B cell (primary cell): ENCODE data around the gene TPO. TPM values are rescaled to one million over a fixed set of nuclear protein-coding genes. Genes with fewer than 3 reads are reported as not detected.

Experiments
- ATAC-seq: fragments of 200-7000 bp; cut with Tn5 transposase; one replicate; pipeline ENCODE4 v1.10.0; 2021; ENCODE audit warnings: low read depth, mild to moderate bottlenecking, moderate number of reproducible peaks, moderate library complexity
- CTCF ChIA-PET: fragments of 350-600 bp; sonication (Branson Sonifier 250); formaldehyde crosslinking; loops from one replicate; lab custom pipeline; 2021; ENCODE audit warnings: antibody characterized with exemption, inconsistent platforms; lab: Charles Lee
- POLR2A ChIA-PET: fragments of 350-600 bp; sonication (Branson Sonifier 250); formaldehyde crosslinking; loops from one replicate; lab custom pipeline; 2021; ENCODE audit warnings: antibody characterized with exemption; lab: Charles Lee
- DNase-seq: peaks from one replicate; pipeline ENCODE4 v3.0.0; 2013
- H2AFZ ChIP-seq: 2 replicates; pipeline ENCODE4 v1.6.1; 2012; ENCODE audit warnings: mild to moderate bottlenecking, low read depth, low read length; ENCODE audit not compliant: insufficient read depth, poor library complexity, severe bottlenecking
- H3K27ac ChIP-seq, 2 donors: 1 replicate in 1 of 2; 2 replicates in 1 of 2; pipeline ENCODE4 v1.5.1; 2012 to 2013; ENCODE audit warnings: low read length in 2 of 2, mild to moderate bottlenecking in 2 of 2, moderate library complexity in 1 of 2
- H3K27me3 ChIP-seq, 4 experiments: fragments of 200-600 bp in 1 of 4; sonication (generic) in 1 of 4; replicated peaks in 1 of 4; 1 replicate in 2 of 4; 2 replicates in 2 of 4; pipeline versions ENCODE4 v1.6.1 to v1.7.0; 2013 to 2016; ENCODE audit warnings: low read length in 3 of 4, mild to moderate bottlenecking in 2 of 4, mixed read lengths in 1 of 4, moderate library complexity in 1 of 4; ENCODE audit not compliant: insufficient read depth in 4 of 4, control insufficient read depth in 3 of 4; ENCODE audit errors: control extremely low read depth in 1 of 4
- H3K36me3 ChIP-seq, 2 experiments: replicated peaks in 1 of 2; 1 replicate in 1 of 2; 2 replicates in 1 of 2; pipeline versions ENCODE4 v1.6.1 to v1.7.1; 2013; ENCODE audit warnings: low read length in 1 of 2; ENCODE audit not compliant: insufficient read depth in 2 of 2, control insufficient read depth in 1 of 2; ENCODE audit errors: control extremely low read depth in 1 of 2, extremely low read depth in 1 of 2
- H3K4me1 ChIP-seq, 2 donors: fragments of 200-600 bp in 1 of 2; sonication (generic) in 1 of 2; 1 replicate in 1 of 2; 2 replicates in 1 of 2; pipeline versions ENCODE4 v1.5.1 to v1.6.1; 2013 to 2017; ENCODE audit warnings: low read length in 2 of 2; ENCODE audit not compliant: control insufficient read depth in 2 of 2, insufficient read depth in 2 of 2
- H3K4me2 ChIP-seq: replicated peaks from 2 replicates; pipeline ENCODE3; 2012; ENCODE audit warnings: mild to moderate bottlenecking, low read depth, low read length; ENCODE audit not compliant: poor library complexity, severe bottlenecking
- H3K4me3 ChIP-seq, 5 experiments: fragments of 200-600 bp in 1 of 5; sonication (generic) in 1 of 5; 1 replicate in 3 of 5; 2 replicates in 2 of 5; pipeline versions ENCODE4 v1.5.1 to v1.7.0; 2011 to 2016; ENCODE audit warnings: low read length in 4 of 5, mild to moderate bottlenecking in 4 of 5, low read depth in 2 of 5, control low read depth in 1 of 5, moderate library complexity in 1 of 5; ENCODE audit not compliant: insufficient read depth in 1 of 5; ENCODE audit errors: control extremely low read depth in 1 of 5, extremely low read depth in 1 of 5
- H3K79me2 ChIP-seq: fragments of 200-600 bp; sonication (generic); one replicate; pipeline ENCODE4 v1.6.0; 2016; ENCODE audit warnings: low read length; ENCODE audit not compliant: control insufficient read depth, insufficient read depth
- H3K9ac ChIP-seq: fragments of 200-600 bp; sonication (generic); 2 replicates; pipeline ENCODE4 v1.6.1; 2017; ENCODE audit warnings: mild to moderate bottlenecking, low read length, moderate library complexity
- H3K9me3 ChIP-seq, 3 donors: one replicate each; pipeline versions ENCODE4 v1.6.1 to v1.7.1; 2013; ENCODE audit warnings: low read length in 2 of 3; ENCODE audit not compliant: control insufficient read depth in 2 of 3, insufficient read depth in 1 of 3; ENCODE audit errors: control extremely low read depth in 1 of 3
- H4K20me1 ChIP-seq: 2 replicates; pipeline ENCODE4 v1.6.0; 2012; ENCODE audit warnings: mild to moderate bottlenecking, low read length; ENCODE audit not compliant: insufficient read depth, control insufficient read depth, poor library complexity, severe bottlenecking
- H3K27ac Mint-ChIP-seq: one replicate; pipeline ENCODE4 v1.8.0; 2021; ENCODE audit warnings: mixed read lengths
- H3K27me3 Mint-ChIP-seq: one replicate; pipeline ENCODE4 v1.8.0; 2021; ENCODE audit warnings: mixed read lengths
- H3K4me1 Mint-ChIP-seq: one replicate; pipeline ENCODE4 v1.8.0; 2021; ENCODE audit warnings: mixed read lengths
- H3K4me3 Mint-ChIP-seq: one replicate; pipeline ENCODE4 v1.8.0; 2021; ENCODE audit warnings: mixed read lengths
- H3K9me3 Mint-ChIP-seq: one replicate; pipeline ENCODE4 v1.8.0; 2022; ENCODE audit warnings: mixed read lengths; ENCODE audit not compliant: insufficient read depth
- EZH2 ChIP-seq: IDR thresholded peaks from 2 replicates; pipeline ENCODE4 v1.6.1; 2012; ENCODE audit warnings: borderline replicate concordance, low read depth, mild to moderate bottlenecking, moderate library complexity, low read length; ENCODE audit not compliant: insufficient read depth, poor library complexity, severe bottlenecking
- WGBS: methylation state at CpG from one replicate; pipeline ENCODE4 v1.1.5; 2013; ENCODE audit warnings: missing lambda C conversion rate; ENCODE audit not compliant: insufficient coverage; 5-methylcytosine and 5-hydroxymethylcytosine counted together
- intact Hi-C: fragments of 100-400 bp; cut with micrococcal nuclease; formaldehyde crosslinking; loops from one replicate; pipeline ENCODE4 v1.10.0; 2022
- polyA plus RNA-seq: library from polyadenylated mRNA; depleted of rRNA; stranded (reverse); fragments of >200 nt; gene quantifications from 2 replicates; pipeline ENCODE4 v1.2.3, GENCODE V29; 2012
- total RNA-seq, 2 donors: library from RNA; stranded (reverse); fragments of 120-200 nt in 1 of 2; gene quantifications; 1 replicate in 1 of 2; 2 replicates in 1 of 2; pipeline versions ENCODE4 v1.2.3 to v1.2.4, GENCODE V29; 2013 to 2022
- TF ChIP-seq, protein P1 (sequence below): fragments of 200-600 bp; IDR thresholded peaks from one replicate; pipeline ENCODE4 v1.8.0; 2022; ENCODE audit warnings: antibody characterized with exemption, mild to moderate bottlenecking

The TPO gene
- total and polyA plus RNA-seq, 2 donors (not counting 1 experiment from before 2014, with no cell fraction given): not detected

DNA sequence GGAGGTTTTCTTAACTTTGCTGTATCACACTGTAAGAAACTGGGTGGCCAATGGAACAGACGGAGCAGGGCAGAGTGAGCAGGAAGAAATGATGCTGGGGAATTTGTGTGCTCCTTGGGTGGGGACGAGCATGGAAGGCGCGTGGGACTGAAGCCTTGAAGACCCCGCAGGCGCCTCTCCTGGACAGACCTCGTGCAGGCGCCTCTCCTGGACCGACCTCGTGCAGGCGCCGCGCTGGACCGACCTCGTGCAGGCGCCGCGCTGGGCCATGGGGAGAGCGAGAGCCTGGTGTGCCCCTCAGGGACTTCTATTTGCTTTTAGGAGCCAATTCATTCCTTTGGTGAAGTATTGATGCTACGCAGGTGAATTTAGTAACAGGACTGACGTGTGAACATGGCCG lies 8.9 kb downstream of the TPO start:
- H3K27ac Mint-ChIP-seq: no peak overlapping the region
- H3K4me1 Mint-ChIP-seq: no peaks in the 10 kb centered on the region
- H3K36me3 ChIP-seq: no peaks in the 10 kb centered on the region
- no peak overlapping the region for H3K4me2 ChIP-seq
- H3K9me3 ChIP-seq: peaks cover 0 to 3% (median 0%) of the 10 kb centered on the region in 3 donors
- 94% methylated on average over 19 of the region's 22 CpGs for WGBS
- H2AFZ ChIP-seq: no peak overlapping the region
- no peak for TF ChIP-seq EZH2
- TF ChIP-seq, protein P1, sequence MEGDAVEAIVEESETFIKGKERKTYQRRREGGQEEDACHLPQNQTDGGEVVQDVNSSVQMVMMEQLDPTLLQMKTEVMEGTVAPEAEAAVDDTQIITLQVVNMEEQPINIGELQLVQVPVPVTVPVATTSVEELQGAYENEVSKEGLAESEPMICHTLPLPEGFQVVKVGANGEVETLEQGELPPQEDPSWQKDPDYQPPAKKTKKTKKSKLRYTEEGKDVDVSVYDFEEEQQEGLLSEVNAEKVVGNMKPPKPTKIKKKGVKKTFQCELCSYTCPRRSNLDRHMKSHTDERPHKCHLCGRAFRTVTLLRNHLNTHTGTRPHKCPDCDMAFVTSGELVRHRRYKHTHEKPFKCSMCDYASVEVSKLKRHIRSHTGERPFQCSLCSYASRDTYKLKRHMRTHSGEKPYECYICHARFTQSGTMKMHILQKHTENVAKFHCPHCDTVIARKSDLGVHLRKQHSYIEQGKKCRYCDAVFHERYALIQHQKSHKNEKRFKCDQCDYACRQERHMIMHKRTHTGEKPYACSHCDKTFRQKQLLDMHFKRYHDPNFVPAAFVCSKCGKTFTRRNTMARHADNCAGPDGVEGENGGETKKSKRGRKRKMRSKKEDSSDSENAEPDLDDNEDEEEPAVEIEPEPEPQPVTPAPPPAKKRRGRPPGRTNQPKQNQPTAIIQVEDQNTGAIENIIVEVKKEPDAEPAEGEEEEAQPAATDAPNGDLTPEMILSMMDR: no peak
- H3K4me3 ChIP-seq: no peak overlapping the region
- no peaks in the 10 kb centered on the region for H3K79me2 ChIP-seq
- no peak overlapping the region for H3K4me3 Mint-ChIP-seq
- no peak overlapping the region for H3K9ac ChIP-seq
- H3K9me3 Mint-ChIP-seq: no peaks in the 10 kb centered on the region
- ATAC-seq (no peak), DNase-seq (no peak)
- peaks cover 9% of the 10 kb centered on the region for H3K27me3 Mint-ChIP-seq
- ChIA-PET POLR2A (interaction anchor here (0.6 kb wide), 1 partner anchor 13 kb away, joined by 5 read pairs; no protein-coding TSS in a partner anchor), CTCF (no interaction called here)
- no peaks in the 10 kb centered on the region for H4K20me1 ChIP-seq
- no peaks in the 10 kb centered on the region for H3K4me1 ChIP-seq
- H3K27ac ChIP-seq: no peak overlapping the region
- no peaks in the 10 kb centered on the region for H3K27me3 ChIP-seq
- intact Hi-C loops: no loop called here

DNA sequence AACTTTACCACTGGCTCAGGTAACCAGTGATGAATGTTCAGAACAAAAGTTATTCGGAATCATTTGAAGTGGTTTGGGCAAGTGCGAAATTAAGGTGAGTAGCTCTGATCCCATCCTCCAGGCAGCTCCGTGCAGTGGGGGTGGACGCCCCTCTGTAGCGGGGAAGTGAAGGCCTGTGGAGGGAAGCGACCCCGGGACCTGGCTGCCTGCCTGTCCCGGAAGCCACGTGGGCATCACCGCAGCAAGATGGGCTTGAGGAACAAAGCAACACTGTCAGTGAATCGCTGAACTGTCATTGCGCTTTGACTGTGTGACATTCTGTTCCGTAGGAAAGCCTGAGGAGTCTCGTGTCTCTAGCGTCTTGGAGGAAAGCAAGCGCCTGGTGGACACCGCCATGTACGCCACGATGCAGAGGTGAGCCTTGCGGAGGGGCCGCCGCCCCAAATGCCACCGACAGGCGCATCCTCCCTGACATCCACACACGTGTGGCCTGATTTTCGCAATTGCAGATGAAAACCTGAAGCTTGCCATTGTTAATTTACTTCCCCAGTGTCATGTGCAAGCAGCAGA lies 9.5 kb downstream of the TPO start:
- Mint-ChIP-seq H3K9me3 (no peaks in the 10 kb centered on the region), H3K4me3 (no peak overlapping the region), H3K27me3 (peaks cover 9% of the 10 kb centered on the region), H3K4me1 (no peaks in the 10 kb centered on the region), H3K27ac (no peak overlapping the region)
- no peak overlapping the region for H2AFZ ChIP-seq
- intact Hi-C loops: no loop called here
- ATAC-seq (no peak), DNase-seq (no peak)
- no peaks in the 10 kb centered on the region for H3K79me2 ChIP-seq
- H3K9ac ChIP-seq: no peak overlapping the region
- TF ChIP-seq, protein P1: no peak
- TF ChIP-seq EZH2: no peak
- H3K27ac ChIP-seq: no peak overlapping the region
- ChIA-PET POLR2A (no interaction called here), CTCF (no interaction called here)
- no peak overlapping the region for H3K4me2 ChIP-seq
- H3K4me3 ChIP-seq: no peak overlapping the region
- H4K20me1 ChIP-seq: no peaks in the 10 kb centered on the region
- no peaks in the 10 kb centered on the region for H3K4me1 ChIP-seq
- H3K36me3 ChIP-seq: no peaks in the 10 kb centered on the region
- H3K9me3 ChIP-seq: peaks cover 0 to 3% (median 0%) of the 10 kb centered on the region in 3 donors
- WGBS: 94% methylated on average over 26 of the region's 26 CpGs
- H3K27me3 ChIP-seq: no peaks in the 10 kb centered on the region
